CD14-positive monocyte (primary cell): ENCODE results near the gene SLC66A2. TPM values are rescaled to one million over a fixed set of nuclear protein-coding genes. Genes with fewer than 3 reads are reported as not detected.

Experiments
- DNase-seq, 3 donors: peaks; one replicate each; pipeline ENCODE4 v3.0.0-alpha.2; 2011 to 2022
- H2AFZ ChIP-seq: 2 replicates; pipeline ENCODE4 v1.6.0; 2012; ENCODE audit warnings: mild to moderate bottlenecking, low read depth, low read length, inconsistent platforms; ENCODE audit not compliant: insufficient read depth, poor library complexity, severe bottlenecking
- H3K27ac ChIP-seq, 2 donors: 1 replicate in 1 of 2; 2 replicates in 1 of 2; pipeline ENCODE4 v1.5.1; 2012 to 2013; ENCODE audit warnings: low read length in 2 of 2, control low read depth in 1 of 2, inconsistent platforms in 1 of 2, low read depth in 1 of 2, mild to moderate bottlenecking in 1 of 2
- H3K27me3 ChIP-seq, 2 donors: one replicate each; pipeline versions ENCODE4 v1.6.0 to v1.6.1; 2011 to 2013; ENCODE audit warnings: low read length in 2 of 2; ENCODE audit not compliant: control insufficient read depth in 2 of 2, insufficient read depth in 2 of 2
- H3K36me3 ChIP-seq, 2 donors: replicated peaks in 1 of 2; 1 replicate in 1 of 2; 2 replicates in 1 of 2; pipeline versions ENCODE4 v1.5.1 to v1.6.1; 2012 to 2013; ENCODE audit warnings: low read length in 2 of 2, control low read depth in 1 of 2, inconsistent platforms in 1 of 2, mild to moderate bottlenecking in 1 of 2; ENCODE audit not compliant: insufficient read depth in 2 of 2, control insufficient read depth in 1 of 2
- H3K4me1 ChIP-seq, 2 donors: 1 replicate in 1 of 2; 2 replicates in 1 of 2; pipeline versions ENCODE4 v1.5.1 to v1.6.1; 2012 to 2013; ENCODE audit warnings: low read length in 2 of 2, control low read depth in 1 of 2, inconsistent platforms in 1 of 2, mild to moderate bottlenecking in 1 of 2, moderate library complexity in 1 of 2; ENCODE audit not compliant: insufficient read depth in 2 of 2, control insufficient read depth in 1 of 2
- H3K4me2 ChIP-seq: replicated peaks from 2 replicates; pipeline ENCODE3; 2012; ENCODE audit warnings: low read length, moderate library complexity, mild to moderate bottlenecking; ENCODE audit not compliant: poor library complexity, severe bottlenecking; ENCODE audit errors: extremely low read depth
- H3K4me3 ChIP-seq, 3 experiments: fragments of 200-600 bp in 1 of 3; sonication (generic) in 1 of 3; replicated peaks in 1 of 3; 1 replicate in 2 of 3; 2 replicates in 1 of 3; pipeline ENCODE4 v1.5.1; 2011 to 2013; ENCODE audit warnings: low read length in 3 of 3, mild to moderate bottlenecking in 3 of 3, control low read depth in 2 of 3, low read depth in 2 of 3, inconsistent platforms in 1 of 3, moderate library complexity in 1 of 3
- H3K79me2 ChIP-seq: 2 replicates; pipeline ENCODE4 v1.6.0; 2012; ENCODE audit warnings: mild to moderate bottlenecking, control low read depth, inconsistent platforms, low read length, moderate library complexity; ENCODE audit not compliant: insufficient read depth
- H3K9ac ChIP-seq: 2 replicates; pipeline ENCODE4 v1.6.0; 2017; ENCODE audit warnings: low read length, mild to moderate bottlenecking; ENCODE audit not compliant: insufficient read depth, poor library complexity, severe bottlenecking
- H3K9me3 ChIP-seq, 2 donors: replicated peaks in 1 of 2; 1 replicate in 1 of 2; 2 replicates in 1 of 2; pipeline versions ENCODE4 v1.5.1 to v1.6.1; 2012 to 2013; ENCODE audit warnings: low read length in 2 of 2, control low read depth in 1 of 2; ENCODE audit not compliant: control insufficient read depth in 1 of 2, insufficient read depth in 1 of 2
- H4K20me1 ChIP-seq: 2 replicates; pipeline ENCODE4 v1.6.0; 2012; ENCODE audit warnings: mild to moderate bottlenecking, low read length, control low read depth, moderate library complexity; ENCODE audit not compliant: insufficient read depth
- H3K27ac Mint-ChIP-seq, 7 donors: one replicate each; pipeline ENCODE4 v1.8.0; 2020; ENCODE audit warnings: mild to moderate bottlenecking in 7 of 7, mixed read lengths in 7 of 7, moderate library complexity in 6 of 7, inconsistent platforms in 2 of 7
- H3K27me3 Mint-ChIP-seq, 3 donors: one replicate each; pipeline ENCODE4 v1.8.0; 2021 to 2022; ENCODE audit warnings: low read depth in 3 of 3, mild to moderate bottlenecking in 3 of 3, mixed read lengths in 3 of 3, moderate library complexity in 3 of 3, inconsistent platforms in 1 of 3
- H3K36me3 Mint-ChIP-seq, 2 donors: one replicate each; pipeline ENCODE4 v1.8.0; 2020; ENCODE audit warnings: mixed read lengths in 2 of 2, inconsistent platforms in 1 of 2, mild to moderate bottlenecking in 1 of 2
- H3K4me1 Mint-ChIP-seq: one replicate; pipeline ENCODE4 v1.8.0; 2020; ENCODE audit warnings: mild to moderate bottlenecking, mixed read lengths
- H3K4me3 Mint-ChIP-seq, 2 donors: one replicate each; pipeline ENCODE4 v1.8.0; 2020; ENCODE audit warnings: mild to moderate bottlenecking in 2 of 2, mixed read lengths in 2 of 2, moderate library complexity in 1 of 2
- H3K9me3 Mint-ChIP-seq, 7 donors: one replicate each; pipeline ENCODE4 v1.8.0; 2020 to 2022; ENCODE audit warnings: mixed read lengths in 7 of 7, mild to moderate bottlenecking in 6 of 7, moderate library complexity in 6 of 7, inconsistent platforms in 2 of 7
- WGBS: methylation state at CpG from one replicate; pipeline ENCODE4 v1.1.5; 2013; ENCODE audit warnings: missing lambda C conversion rate; ENCODE audit not compliant: insufficient coverage; 5-methylcytosine and 5-hydroxymethylcytosine counted together
- intact Hi-C, 2 donors: fragments of 100-400 bp; cut with micrococcal nuclease; formaldehyde crosslinking; loops; one replicate each; pipeline versions ENCODE4 v1.15.0 to v1.15.1; 2023
- polyA plus RNA-seq, 3 donors: library from polyadenylated mRNA; depleted of rRNA in 1 of 3; unstranded in 2 of 3; stranded (reverse) in 1 of 3; fragments of 300-500 nt in 2 of 3; fragments of >200 nt in 1 of 3; fragmentation: Illumina TruSeq in 2 of 3; gene quantifications; 1 replicate in 2 of 3; 2 replicates in 1 of 3; pipeline ENCODE4 v1.2.3, GENCODE V29; 2012 to 2021
- TF ChIP-seq, protein P1 (sequence below): fragments of 200-600 bp; IDR thresholded peaks from one replicate; pipeline ENCODE4 v1.8.0; 2022; ENCODE audit warnings: antibody characterized with exemption, mild to moderate bottlenecking

The SLC66A2 gene
- polyA plus RNA-seq, 3 donors = 26.8 to 42.6 (median 33.8) TPM

GRCh38 chr18:79988071-79988450 lies 36.6 kb upstream of the SLC66A2 start:
- H3K9me3 Mint-ChIP-seq = peaks cover 0 to 2% (median 0%) of the 10 kb centered on the region in 7 donors
- peak overlapping the region; percentile 83 to 93 for H3K4me3 Mint-ChIP-seq

DNA sequence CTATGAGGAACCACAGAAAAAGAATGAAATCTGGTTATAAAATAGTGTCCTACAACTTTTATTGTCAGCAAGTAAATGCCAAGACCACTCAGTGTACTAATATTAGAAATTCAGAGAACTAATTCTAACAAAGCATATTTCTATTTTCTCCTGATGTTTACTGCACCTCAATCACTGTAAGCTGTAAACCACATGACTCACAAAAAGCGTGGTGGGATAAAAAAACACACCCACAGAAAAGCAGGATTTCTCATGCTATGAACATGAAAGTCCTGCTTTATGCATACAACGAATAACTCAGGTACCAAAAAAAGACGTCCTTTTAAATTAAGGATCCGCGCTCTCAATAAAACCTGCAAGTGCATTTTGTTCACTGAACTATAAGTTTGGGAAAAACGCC lies 36.1 kb upstream of the SLC66A2 start:
- WGBS = 0% methylated on average over 1 of the region's 6 CpGs
- intact Hi-C loops = loop anchor here (5.0 to 10.0 kb wide), 4 partner anchors 35 to 193 kb away; partner anchors contain the start of genes SLC66A2 (in 2 of the 2), KCNG2 (in 1 of the 2) and RBFA (in 1 of the 2)
- H4K20me1 ChIP-seq = peaks cover 38% of the 10 kb centered on the region

More at GRCh38 chr18:79988071-79988450, 36.6 kb upstream of the SLC66A2 start:
- peaks cover 6 to 24% of the 10 kb centered on the region in 2 donors for H3K36me3 ChIP-seq
- TF ChIP-seq, protein P1, sequence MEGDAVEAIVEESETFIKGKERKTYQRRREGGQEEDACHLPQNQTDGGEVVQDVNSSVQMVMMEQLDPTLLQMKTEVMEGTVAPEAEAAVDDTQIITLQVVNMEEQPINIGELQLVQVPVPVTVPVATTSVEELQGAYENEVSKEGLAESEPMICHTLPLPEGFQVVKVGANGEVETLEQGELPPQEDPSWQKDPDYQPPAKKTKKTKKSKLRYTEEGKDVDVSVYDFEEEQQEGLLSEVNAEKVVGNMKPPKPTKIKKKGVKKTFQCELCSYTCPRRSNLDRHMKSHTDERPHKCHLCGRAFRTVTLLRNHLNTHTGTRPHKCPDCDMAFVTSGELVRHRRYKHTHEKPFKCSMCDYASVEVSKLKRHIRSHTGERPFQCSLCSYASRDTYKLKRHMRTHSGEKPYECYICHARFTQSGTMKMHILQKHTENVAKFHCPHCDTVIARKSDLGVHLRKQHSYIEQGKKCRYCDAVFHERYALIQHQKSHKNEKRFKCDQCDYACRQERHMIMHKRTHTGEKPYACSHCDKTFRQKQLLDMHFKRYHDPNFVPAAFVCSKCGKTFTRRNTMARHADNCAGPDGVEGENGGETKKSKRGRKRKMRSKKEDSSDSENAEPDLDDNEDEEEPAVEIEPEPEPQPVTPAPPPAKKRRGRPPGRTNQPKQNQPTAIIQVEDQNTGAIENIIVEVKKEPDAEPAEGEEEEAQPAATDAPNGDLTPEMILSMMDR = peak; percentile 30
- H3K27me3 ChIP-seq = no peaks in the 10 kb centered on the region
- peaks cover 0 to 2% (median 0%) of the 10 kb centered on the region in 3 donors for H3K27me3 Mint-ChIP-seq
- H3K9ac ChIP-seq = peak overlapping the region; percentile 95
- peaks cover 33% of the 10 kb centered on the region for H4K20me1 ChIP-seq
- DNase-seq = peak; percentile 52 to 62 (median 53)
- H3K36me3 Mint-ChIP-seq = peaks cover 18 to 21% of the 10 kb centered on the region in 2 donors
- H3K4me1 ChIP-seq = peaks cover 25 to 33% of the 10 kb centered on the region in 2 donors
- H3K79me2 ChIP-seq = peaks cover 54% of the 10 kb centered on the region
- H3K27ac ChIP-seq = peak overlapping the region; percentile 69 to 95
- peak overlapping the region; percentile 74 to 92 (median 87) for H3K27ac Mint-ChIP-seq
- H3K4me2 ChIP-seq = peak overlapping the region; percentile 88
- H2AFZ ChIP-seq = peak overlapping the region; percentile 92
- H3K4me1 Mint-ChIP-seq = peaks cover 28% of the 10 kb centered on the region
- WGBS = under 1% methylated on average over 48 of the region's 48 CpGs
- H3K9me3 ChIP-seq = no peaks in the 10 kb centered on the region
- peak overlapping the region; percentile 61 to 96 (median 79) for H3K4me3 ChIP-seq
- intact Hi-C loops = loop anchor here (5.0 to 10.0 kb wide), 4 partner anchors 36 to 193 kb away; partner anchors contain the start of genes SLC66A2 (in 2 of the 2), KCNG2 (in 1 of the 2) and RBFA (in 1 of the 2)

More for the DNA sequence above, 36.1 kb upstream of the SLC66A2 start:
- Histone ChIP-seq H3K27me3 (no peaks in the 10 kb centered on the region), H3K79me2 (peaks cover 59% of the 10 kb centered on the region), H2AFZ (peak overlapping the region; percentile 92), H3K9ac (peak overlapping the region; percentile 95), H3K27ac (peak overlapping the region; percentile 69 to 95), H3K4me3 (peak overlapping the region; percentile 61 to 96 (median 79)), H3K4me1 (peaks cover 30 to 38% of the 10 kb centered on the region in 2 donors), H3K9me3 (no peaks in the 10 kb centered on the region), H3K36me3 (peaks cover 6 to 24% of the 10 kb centered on the region in 2 donors), H3K4me2 (peak overlapping the region; percentile 88)
- Mint-ChIP-seq H3K4me3 (peak overlapping the region; percentile 83 to 93), H3K4me1 (peaks cover 33% of the 10 kb centered on the region), H3K27ac (peak overlapping the region; percentile 74 to 92 (median 87)), H3K27me3 (peaks cover 0 to 2% (median 0%) of the 10 kb centered on the region in 3 donors), H3K36me3 (peaks cover 18 to 21% of the 10 kb centered on the region in 2 donors), H3K9me3 (peaks cover 0 to 2% (median 0%) of the 10 kb centered on the region in 7 donors)
- DNase-seq = no peak
- TF ChIP-seq, protein P1 = no peak
